Cerebellar cortex (tissue), 1 donor: Measurements from ENCODE around the gene ELL3.
A peak's percentile ranks its signal among the peaks of the same experiment; 100 is the strongest.
"Not testable (repeated sequence)": the region's sequence is repeated elsewhere in the genome, so short reads cannot be mapped to it uniquely, and the experiment has no call there.

Source experiments
- DNase-seq: peaks from one replicate; pipeline ENCODE4 v3.0.0-alpha.2; 2015; ENCODE audit warnings: low spot score

The ELL3 gene

DNA sequence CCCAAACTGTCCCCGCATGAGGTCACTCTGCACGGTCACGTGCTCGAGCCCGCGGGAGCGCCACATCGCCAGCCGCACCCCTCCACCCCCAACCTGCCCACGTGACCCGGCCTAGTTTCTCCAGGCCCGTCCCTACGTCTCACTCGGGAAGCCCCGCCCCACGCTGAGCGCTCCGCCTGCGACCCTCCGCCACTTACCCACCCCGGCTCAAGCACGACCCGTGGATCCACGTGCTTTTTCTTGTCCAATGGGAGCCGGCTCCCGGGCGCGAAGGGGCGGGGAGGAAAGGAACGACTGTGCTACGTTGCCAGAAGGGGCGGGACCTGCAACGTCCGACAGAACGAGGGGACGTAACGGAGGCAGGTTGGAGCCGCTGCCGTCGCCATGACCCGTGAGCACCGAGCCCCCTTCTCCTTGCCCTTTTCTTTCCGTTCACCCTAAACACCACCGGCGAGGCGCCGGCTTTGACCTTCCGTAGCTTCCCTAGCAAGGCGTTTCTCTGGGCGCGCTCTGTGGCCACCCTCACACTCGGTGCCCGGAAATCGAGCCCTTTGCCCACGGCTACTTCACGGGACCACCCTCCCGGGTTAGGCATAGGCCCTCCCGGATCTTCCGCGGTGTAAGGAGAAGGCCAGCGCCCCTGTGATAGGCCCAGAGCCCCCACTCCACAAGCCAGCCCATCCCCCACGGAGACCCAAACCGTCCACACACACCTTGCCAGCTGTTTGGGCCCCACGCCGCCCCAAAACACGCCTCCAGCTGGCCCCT, 15.4 kb upstream of the ELL3 start, which contains the start of gene SERF2:
Gene SERF2 (plus strand): TSS at position 328 of the 768 bp plus-strand sequence. CDS start 57 bp downstream, at position 385.
- DNase-seq = peak; percentile 99

DNA sequence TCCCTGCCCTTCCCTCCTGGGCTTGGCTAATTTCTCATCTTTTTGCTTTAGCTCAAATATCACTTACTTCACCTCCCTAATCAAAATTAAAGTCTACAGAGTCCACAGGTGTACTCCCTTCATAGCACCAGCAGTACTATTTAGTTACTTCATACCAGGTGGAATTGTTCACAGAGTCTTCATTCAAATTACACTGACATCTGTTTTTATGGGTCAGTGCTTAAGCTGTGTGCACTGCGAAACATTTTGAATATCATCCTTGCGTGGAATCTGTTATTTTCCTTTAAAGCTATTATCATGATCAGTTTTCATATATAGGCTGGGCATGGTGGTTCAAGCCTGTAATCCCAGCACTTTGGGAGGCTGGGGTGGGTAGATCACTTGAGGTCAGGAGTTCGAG, 12.6 kb upstream of the ELL3 start:
- DNase-seq = no peak

DNA sequence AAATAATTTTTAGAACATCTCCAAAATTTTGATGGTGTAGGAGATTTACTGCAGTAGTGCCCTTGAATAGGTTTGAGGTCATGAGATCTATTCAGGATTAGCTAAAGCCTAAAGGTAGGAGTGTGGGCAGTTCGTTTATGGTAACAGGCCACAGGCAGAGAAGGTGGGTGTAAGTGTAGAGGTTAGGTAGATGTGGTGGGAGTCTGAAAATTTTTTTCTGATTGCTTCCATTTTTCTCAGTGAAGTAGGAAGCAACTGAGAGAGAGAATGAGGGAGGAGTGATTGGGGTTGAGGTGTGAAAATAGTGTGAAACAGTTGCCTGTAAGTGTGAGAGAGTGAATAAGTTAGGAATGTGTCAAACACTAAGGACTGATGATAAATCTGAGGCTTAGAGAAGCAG, 2.2 kb upstream of the ELL3 start:
- DNase-seq = no peak

DNA sequence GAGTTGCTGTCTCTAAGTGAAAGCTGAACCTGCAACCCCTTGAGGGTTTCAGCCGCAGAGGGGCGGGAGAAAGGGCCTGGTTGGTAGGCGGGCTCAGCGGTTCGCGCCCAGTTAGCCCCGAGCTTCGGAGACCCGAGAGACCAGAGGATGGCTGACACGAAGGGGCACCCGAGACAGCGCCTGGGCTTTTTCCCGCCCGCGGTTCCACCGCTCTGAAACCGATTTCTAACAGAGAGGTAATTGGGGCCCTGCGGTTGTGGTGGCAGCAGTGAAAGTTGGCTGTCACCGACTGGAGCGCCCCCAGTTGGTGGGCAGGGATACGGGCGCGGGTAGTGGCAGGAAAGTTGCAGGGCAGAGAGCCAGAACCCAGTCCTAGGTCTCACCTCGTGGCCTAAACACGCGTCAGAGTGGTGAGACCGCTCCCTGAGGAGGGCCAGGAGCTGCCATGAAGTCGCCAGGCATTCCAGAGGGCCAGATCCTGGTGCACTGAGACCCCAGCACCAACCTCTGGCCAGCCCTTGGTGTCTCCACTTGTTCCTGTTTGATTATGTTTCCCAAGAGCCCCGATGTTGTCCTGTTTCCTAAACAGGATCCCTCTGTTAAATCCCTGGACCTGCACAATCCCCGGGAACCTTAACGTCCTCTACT, 625 bp upstream of the ELL3 start:
- DNase-seq = peak; percentile 75

DNA sequence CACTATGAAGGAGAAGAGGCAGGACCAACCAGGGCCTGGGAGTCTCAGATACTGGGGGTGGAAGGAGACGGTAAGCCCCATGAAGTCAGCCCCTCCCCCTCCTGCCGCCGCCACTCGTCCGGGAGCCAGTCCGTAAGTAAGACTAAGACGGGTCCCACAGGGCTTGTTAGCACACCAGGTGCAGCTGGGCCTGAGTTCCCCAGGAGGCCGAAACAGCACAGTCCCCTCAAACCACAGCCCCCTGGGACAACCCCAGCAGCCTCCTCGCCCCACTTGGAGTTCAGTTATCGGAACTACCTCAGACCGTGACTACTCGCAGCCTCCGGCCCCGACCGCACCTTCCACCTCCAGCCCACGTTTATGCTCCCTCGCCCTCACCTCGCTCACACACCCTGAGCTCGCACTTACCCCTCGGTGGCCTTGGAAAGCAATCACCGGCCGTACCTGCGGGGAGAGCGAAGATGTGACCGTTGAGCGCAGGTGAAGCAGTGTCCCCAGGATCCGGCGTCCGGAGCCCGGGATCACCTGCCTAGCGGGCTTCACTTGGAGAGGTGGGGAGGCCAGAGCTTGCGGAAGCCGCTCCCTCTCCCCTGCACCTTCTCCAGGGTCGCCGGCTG, 557 bp downstream of the ELL3 start:
- DNase-seq = peak; percentile 54

DNA sequence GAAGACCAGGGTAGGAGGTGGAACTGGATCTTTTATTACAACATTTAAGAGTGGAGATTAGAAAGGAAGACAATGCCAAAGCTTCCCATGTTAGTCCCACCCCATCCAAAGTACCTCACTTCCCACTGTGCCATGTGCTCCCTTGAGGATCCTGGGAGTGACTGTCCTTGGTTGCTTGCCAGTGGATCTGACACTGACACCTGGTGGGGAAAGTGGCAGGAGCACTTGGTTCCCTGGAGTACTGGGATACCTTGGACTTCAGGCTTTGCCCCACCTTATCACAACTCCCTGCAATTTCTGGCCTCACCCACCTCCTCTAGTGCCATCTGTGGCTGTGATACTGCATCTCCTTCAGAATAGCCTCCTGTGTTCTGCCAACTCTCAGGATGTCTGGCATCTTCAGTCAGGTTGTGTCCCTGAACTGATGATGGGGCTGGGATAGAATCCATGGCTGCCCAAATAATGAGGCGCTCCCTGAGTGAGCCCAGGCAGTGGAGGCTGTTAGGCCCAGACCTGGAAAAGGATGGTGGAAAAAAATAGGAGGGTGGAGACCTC, 1.3 kb downstream of the ELL3 start:
- peak; percentile 80 for DNase-seq

DNA sequence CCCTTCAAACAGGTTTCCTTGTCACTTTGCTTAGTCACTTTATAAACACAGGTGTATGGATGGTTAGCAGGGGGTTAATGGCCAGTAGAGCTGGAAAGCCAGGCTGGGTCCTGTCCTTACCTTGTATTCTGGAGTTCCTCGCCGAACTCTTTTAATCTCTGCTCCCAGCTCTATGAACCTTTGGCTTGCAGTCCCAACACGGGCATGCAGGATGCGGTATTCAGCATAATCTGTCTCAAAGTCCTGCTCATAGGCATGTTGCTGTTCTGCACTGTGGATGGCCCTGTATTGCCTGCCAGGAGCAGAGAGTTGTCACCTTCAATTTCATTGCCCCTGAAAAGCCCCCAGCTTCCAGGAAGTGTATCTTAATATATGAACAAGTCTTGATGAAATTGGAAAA, 2.7 kb downstream of the ELL3 start:
- peak; percentile 26 for DNase-seq

DNA sequence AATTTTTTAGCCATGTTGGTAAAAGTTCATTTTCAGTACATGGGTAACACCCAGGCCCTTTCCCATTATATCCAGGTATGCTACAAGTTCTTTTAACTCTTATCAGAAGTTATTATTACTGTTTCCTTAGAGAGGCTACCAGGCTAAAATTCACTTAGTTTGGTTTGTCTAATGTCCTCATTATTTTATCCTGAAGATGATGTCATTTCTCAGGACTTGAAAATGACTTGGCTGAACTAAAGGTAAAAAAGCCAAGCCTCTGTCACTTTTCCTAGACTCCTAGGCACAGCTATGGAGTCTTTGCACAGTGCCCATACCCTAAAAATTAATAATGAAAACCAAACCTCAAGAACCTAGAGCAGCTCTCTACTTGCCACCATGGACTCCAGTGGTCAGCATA, 4.1 kb downstream of the ELL3 start:
- DNase-seq = no peak

DNA sequence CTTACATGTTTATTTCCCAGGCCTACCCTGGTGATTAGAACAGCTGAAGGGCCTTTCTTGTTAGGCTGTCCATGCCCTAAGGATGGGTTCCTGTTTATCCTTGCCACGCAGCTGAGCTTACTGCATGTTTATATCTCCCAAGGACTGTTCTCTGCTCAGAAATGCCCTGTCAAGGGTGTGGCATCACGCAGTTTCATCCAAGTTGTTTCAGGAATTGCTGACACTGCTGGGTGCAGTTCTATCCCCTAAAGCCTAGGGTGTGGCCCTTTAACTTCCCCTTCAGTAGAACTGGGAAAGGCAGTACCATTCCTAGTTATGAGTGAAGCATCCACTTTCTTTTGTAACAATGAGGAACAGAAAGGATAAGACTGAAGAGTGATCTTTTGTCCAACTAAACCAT, 5.0 kb downstream of the ELL3 start:
- no peak for DNase-seq

DNA sequence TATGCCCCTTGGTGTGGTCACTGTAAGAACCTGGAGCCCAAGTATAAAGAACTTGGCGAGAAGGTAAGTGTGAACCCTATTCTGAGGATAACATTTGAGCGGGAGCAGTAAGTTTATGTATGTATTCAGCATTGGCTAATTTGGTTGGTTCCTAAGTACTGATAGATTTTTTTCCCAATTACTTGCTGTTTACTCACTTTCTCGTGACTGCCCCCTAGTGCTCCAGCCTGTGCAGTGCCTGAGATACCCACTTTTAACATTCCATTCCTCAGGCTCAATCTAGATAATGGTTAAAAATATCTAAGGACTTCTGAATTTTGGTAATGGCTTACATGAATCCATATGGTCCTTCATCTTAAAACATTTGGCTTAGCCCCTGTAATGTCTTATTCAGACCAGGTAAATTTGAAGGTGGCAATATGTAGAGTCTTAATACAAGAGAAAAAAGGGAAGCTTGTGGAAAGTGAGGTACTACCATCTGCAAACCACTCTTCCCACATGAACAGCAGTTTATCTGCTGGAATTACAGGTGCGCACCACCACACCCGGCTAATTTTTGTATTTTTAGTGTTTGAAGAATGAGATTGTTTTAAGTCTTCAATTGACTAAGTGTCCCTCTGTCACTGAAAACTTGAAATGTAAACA, 7.1 kb downstream of the ELL3 start:
- peak; percentile 79 for DNase-seq

DNA sequence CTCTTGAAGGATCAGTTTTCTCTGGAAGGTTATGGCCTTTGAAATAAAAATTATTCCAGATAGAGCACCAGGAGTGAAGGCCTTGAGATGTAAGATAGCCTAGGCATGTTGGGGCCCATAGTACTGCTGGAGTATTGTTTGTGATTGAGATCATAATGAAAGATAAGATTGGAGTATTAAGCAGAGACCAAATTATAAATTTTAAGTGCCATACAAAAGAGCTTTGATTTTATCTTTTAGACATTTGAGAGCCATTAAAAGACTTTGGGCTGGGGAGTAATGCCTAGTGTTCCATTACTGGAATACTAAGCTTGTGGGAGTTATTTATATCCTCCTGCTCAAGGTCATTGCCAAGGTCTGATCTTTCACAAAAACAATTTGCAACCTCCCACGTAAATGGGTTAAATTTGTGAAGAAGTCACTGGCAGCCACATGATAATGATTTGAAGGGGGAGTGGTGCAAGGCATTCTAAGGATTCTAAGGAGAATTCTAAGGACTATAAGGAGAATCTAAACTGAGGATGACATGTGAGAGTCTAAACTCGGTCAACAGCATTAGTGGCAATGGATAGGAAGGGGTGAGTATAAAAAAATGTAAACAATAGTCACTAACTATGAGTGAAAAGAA, 12.8 kb downstream of the ELL3 start:
- DNase-seq = no peak

DNA sequence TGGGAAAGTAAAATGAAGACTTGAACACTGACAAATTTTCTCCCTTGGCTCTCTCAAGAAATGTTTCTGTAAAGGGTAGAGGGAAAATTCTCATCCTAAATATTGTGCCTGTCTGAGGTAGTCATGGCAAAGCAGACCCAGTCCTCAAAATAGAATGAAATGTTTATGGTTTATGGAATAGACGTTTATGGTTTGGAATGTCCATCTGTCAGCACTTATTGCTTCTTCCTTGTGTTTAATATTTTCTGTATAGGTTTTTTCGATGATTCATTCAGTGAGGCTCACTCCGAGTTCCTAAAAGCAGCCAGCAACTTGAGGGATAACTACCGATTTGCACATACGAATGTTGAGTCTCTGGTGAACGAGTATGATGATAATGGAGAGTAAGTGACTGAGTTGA, 13.9 kb downstream of the ELL3 start:
- DNase-seq = no peak

DNA sequence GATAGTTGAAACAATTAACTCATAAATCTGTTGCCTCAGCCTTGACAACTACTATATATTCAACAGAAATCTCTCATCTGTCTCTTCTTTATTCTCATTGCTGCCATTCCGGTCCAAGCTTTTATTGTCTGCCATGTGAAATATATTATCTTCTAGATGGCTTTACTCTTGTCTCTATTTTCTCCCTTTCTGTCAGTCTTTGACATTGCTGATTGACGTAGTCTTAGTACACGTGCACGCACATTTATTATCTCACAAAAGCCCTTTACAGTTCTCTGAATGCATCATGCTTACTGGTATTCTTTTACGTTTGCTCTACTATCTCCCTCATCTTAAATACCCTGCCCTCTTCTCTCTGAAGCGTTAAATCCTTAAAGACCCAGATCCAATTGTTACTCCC, 24.9 kb downstream of the ELL3 start:
- no peak for DNase-seq

DNA sequence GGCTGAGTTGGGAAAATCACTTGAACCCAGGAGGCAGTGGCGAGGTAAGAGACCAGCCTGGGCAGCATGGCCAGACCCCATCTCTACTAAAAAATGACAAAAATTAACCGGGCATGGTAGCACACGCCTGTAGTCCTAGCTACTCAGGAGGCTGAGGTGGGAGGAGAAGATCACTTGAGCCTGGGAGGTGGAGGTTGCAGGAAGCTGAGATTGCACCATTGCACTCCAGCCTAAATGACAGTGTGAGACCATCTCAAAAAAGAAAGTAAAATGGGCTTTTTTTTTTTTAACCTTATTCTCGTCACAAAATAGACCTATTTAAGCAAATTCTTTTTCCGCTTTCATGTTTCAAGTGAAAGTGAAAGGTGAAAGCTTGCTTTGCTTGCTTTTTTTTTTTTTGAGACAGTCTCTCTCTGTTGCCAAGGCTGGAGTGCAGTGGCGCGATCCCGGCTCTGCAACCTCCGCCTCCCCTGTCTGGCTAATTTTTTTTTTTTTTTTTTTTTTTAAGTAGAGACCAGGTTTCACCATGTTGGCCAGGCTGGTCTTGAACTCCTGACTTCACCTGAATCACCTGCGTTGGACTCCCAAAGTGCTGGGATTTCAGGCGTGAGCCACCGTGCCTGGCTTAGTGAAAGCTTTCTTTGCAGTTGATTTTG, 26.9 kb downstream of the ELL3 start:
- no peak for DNase-seq

DNA sequence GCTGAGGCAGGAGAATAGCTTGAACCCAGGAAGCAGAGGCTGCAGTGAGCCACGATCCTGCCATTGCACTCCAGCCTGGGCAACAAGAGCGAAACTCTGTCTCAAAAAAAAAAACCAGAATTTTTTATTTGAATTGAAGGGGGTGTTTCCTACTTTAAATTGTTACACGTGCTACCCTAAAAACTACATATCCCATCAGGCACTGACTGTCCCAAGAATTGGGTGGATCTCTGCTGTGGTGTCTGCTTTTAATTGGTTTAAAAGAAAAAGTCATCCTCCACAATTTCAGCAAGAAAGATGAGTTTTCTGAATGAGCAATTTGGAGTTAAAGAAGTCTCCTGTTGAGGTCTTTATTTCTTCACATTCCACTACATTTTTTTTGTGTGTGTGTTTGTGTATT, 28.4 kb downstream of the ELL3 start:
- no peak for DNase-seq

DNA sequence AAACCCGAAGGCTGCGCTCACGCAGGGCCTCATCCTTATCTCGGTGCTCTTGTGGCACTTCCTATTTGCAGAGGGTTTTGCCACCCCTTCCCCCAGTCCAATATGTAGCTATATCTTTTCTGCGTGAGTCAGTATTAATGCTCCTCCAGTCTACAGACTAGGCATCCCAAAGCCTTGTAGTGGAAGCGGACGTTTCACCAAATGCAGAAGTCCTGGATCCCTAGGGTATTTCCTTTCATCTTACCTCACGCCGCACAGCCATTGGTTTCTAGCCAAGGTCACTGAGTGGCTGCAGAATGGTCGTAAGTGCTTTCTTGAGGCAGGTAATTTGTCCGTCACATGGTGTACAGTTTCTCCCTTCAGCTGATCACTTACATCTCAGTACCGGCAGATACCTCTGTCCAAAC, 29.9 kb downstream of the ELL3 start:
- peak; percentile 33 for DNase-seq

DNA sequence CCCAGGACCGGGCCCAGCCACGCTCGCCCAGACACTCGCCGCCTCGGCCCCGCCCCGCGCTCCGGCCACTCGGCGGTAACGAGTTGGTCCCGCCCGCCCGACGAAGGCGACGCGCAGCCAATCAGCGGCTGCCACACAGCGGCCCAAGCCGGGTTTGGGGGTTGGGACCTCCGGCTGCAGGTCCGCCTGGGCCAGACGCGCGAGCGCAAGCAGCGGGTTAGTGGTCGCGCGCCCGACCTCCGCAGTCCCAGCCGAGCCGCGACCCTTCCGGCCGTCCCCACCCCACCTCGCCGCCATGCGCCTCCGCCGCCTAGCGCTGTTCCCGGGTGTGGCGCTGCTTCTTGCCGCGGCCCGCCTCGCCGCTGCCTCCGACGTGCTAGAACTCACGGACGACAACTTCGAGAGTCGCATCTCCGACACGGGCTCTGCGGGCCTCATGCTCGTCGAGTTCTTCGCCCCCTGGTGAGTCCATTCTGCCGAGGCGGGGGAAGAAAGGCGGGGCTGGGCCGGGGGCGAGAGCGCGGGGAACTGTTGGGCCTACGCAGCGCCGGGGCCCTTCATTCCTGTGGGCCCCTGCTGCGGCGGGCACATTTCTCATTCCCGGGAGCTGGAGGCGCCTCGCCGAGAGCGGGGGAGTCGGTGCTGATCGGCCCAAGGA, 30.4 kb downstream of the ELL3 start, which contains the start of gene PDIA3:
Gene PDIA3 (plus strand): TSS at position 194 of the 658 bp plus-strand sequence. CDS start 102 bp downstream, at position 296.
- DNase-seq = peak; percentile 90

DNA sequence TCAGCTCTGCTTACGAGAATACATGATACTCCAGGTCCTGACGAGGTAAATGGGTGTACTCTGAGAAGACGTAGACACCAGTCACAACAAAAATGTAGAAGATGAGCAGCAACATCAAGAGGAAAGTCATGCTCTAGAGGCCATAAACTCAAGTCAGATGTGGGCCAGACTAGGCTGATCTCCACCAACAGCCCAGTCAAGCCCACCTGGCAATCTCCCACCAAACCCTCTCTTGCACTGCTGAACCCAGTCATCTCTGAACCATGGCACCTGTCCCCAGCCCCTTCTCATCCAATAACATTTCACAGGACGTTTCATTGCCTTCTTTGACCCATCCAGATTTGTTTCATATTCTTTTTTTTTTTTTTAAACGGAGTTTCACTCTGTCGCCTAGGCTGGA, 41.4 kb downstream of the ELL3 start:
- DNase-seq = no peak

DNA sequence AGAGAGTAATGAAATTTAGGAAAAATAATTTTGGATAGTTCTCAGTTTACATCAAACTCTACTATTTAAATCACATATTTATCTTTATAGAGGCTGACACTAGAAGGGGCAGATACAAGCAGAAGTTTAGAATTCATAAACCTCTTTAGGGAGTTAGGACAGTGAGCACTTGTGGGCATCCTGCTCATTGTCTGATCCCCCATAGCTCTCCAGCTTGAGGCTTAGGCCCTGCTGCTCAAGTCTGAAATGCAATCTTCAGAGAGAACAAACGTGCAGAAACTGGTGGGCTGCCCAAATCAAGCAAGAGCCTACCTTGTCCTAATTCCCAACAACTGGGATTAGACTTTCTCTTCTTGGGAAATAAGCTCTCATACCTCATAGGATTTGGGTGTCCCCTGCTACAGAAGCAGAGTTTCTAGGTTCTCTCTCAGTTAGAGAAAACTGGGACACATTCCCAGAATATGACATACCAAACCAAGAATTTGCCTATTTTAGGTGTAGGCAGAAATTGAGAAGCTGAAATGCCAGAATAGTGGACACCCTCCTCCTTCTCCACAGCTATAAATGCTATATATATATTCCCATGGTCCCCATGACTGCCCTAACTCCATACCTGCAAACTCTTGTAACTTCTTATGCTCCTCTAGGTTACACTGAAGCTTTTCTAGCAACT, 48.6 kb downstream of the ELL3 start:
- DNase-seq = not testable (repeated sequence)

DNA sequence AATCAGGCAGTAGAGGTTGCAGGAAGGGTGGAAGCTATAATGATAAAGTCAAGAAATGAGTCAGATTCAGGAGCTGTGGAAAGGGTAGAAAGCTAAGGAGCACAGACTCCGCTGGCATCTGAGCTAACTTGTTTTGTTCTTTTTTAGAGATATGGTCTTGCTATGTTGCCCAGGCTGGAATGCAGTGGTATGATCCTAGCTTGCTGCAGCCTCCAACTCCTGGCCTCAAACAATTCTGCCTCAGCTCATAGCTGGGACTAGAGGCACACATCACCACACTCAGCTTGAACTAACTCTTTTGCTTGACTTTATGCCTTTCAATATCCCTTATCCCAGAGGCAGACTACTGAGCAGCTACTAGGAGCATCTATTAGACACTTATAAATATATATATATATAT, 50.5 kb downstream of the ELL3 start:
- DNase-seq = not testable (repeated sequence)
